ENCODE measurements around the gene STK26.

DNA sequence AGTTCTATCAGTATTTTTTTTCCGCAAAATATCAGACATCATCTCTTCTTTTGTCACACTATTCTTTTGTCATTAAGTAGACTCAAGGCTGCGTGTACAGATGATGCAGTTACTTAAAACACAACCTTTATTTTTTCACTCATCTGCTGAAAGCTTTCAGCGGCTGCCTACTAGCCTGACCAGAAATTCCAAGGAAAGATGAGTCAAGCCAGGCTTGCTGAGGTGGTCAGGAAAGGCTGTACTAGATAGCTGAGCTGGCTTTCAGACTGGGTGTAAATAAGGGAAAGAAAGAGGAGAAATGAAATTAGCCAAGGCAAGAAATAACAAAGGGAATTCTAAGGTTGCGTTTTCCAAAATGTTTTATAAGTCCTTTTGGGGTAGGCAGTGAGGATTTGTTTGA lies 17.9 kb downstream of the STK26 start:
- no peak for TF ChIP-seq TAF1 (IDR thresholded peaks at IDR 0.05; ENCODE audit: borderline replicate concordance, low read depth, low read length)
- no peak for TF ChIP-seq POLR2A (IDR thresholded peaks at IDR 0.05; ENCODE audit: low read depth, low read length)
- no peak for TF ChIP-seq POLR2AphosphoS5 (IDR thresholded peaks at IDR 0.05; ENCODE audit: low read depth, low read length)

All from GM12892 (cell line).